Sigmoid colon (tissue), 7 donors: ENCODE measurements around the gene SYT9. TPM values are rescaled to one million over a fixed set of nuclear protein-coding genes. Genes with fewer than 3 reads are reported as not detected.

Experiments
- DNase-seq: peaks from one replicate; pipeline ENCODE4 v3.0.0-alpha.2; 2019
- H3K27ac ChIP-seq, 4 donors: fragments of 200-600 bp; sonication (generic); one replicate each; pipeline ENCODE4 v1.5.1; 2016 to 2019; ENCODE audit warnings: mild to moderate bottlenecking in 1 of 4
- H3K27me3 ChIP-seq, 3 donors: fragments of 200-600 bp; sonication (generic); one replicate each; pipeline ENCODE4 v1.5.1; 2019; ENCODE audit warnings: mild to moderate bottlenecking in 1 of 3
- H3K36me3 ChIP-seq, 4 donors: fragments of 200-600 bp; sonication (generic); one replicate each; pipeline ENCODE4 v1.5.1; 2016 to 2019
- H3K4me1 ChIP-seq, 4 donors: fragments of 200-600 bp; sonication (generic); one replicate each; pipeline ENCODE4 v1.5.1; 2017 to 2019
- H3K4me3 ChIP-seq, 4 donors: fragments of 200-600 bp; sonication (generic); one replicate each; pipeline ENCODE4 v1.5.1; 2017 to 2019; ENCODE audit warnings: mild to moderate bottlenecking in 2 of 4, moderate library complexity in 1 of 4
- H3K9me3 ChIP-seq, 4 donors: fragments of 200-600 bp in 3 of 4; sonication (generic) in 3 of 4; one replicate each; pipeline versions ENCODE4 v1.5.1 to v1.6.1; 2013 to 2019
- CTCF ChIP-seq, 4 experiments: fragments of 450-650 bp in 3 of 4; fragments of 200-600 bp in 1 of 4; IDR thresholded peaks; one replicate each; pipeline ENCODE4 v1.5.1; 2016 to 2019; ENCODE audit warnings: antibody characterized with exemption in 4 of 4, mild to moderate bottlenecking in 3 of 4, moderate library complexity in 2 of 4
- EP300 ChIP-seq, 4 donors: sonication (generic); formaldehyde crosslinking; IDR thresholded peaks; one replicate each; pipeline ENCODE4 v1.6.1; 2017; ENCODE audit warnings: antibody characterized with exemption in 4 of 4
- POLR2A ChIP-seq, 2 donors: fragments of 450-650 bp; IDR thresholded peaks; one replicate each; pipeline ENCODE4 v1.6.1; 2016; ENCODE audit warnings: antibody characterized with exemption in 2 of 2, mild to moderate bottlenecking in 2 of 2, moderate library complexity in 2 of 2
- POLR2AphosphoS5 ChIP-seq, 4 donors: sonication (generic); formaldehyde crosslinking; IDR thresholded peaks; one replicate each; pipeline ENCODE4 v1.6.1; 2017; ENCODE audit warnings: antibody characterized with exemption in 4 of 4
- WGBS, 2 donors: extraction: QIAGEN DNeasy Blood & Tissue Kit; methylation state at CpG; one replicate each; pipeline ENCODE4 v1.1.7; 2013; 5-methylcytosine and 5-hydroxymethylcytosine counted together
- intact Hi-C: fragments of 100-400 bp; cut with DNase I; formaldehyde crosslinking; loops from one replicate; pipeline ENCODE4 v1.15.1; 2023
- polyA plus RNA-seq, 3 donors: library from polyadenylated mRNA; stranded (reverse); fragments of 200-250 nt; gene quantifications; one replicate each; pipeline ENCODE4 v1.2.3, GENCODE V29; 2013
- total RNA-seq, 4 donors: library from RNA; depleted of rRNA; stranded (reverse); fragments of >200 nt; gene quantifications; one replicate each; pipeline ENCODE4 v1.1.0, GENCODE V29; 2016
- donor health status: healthy with polysubstance abuse.
- donor health status: Bipolar disorder and iron deficiency.
- donor health status: healthy.

The SYT9 gene
- total and polyA plus RNA-seq, 7 donors, result 0.16 to 1.1 (median 0.28) TPM; not detected in 2

- Histone ChIP-seq H3K4me3 (no peak overlapping the region), H3K27ac (no peak overlapping the region), H3K9me3 (no peaks in the 10 kb centered on the region), H3K4me1 (no peaks in the 10 kb centered on the region), H3K27me3 (no peaks in the 10 kb centered on the region), H3K36me3 (no peaks in the 10 kb centered on the region)
- TF ChIP-seq EP300 (IDR thresholded peaks at IDR 0.05) (no peak), CTCF (IDR thresholded peaks at IDR 0.05) (no peak)
- 86 to 89% methylated on average over 4 of the region's 4 CpGs for WGBS, 2 donors
- no peak for DNase-seq
- intact Hi-C loops, result no loop called here
Measured at GRCh38 chr11:7501894-7502293, 250.2 kb downstream of the SYT9 start.

GRCh38 chr11:7506243-7506642 is 254.5 kb downstream of the SYT9 start:
- no peak for DNase-seq
- intact Hi-C loops, result no loop called here
- H3K36me3 ChIP-seq, result no peaks in the 10 kb centered on the region
- H3K4me3 ChIP-seq, result no peak overlapping the region
- no peaks in the 10 kb centered on the region for H3K9me3 ChIP-seq
- peaks cover 0 to 3% (median 0%) of the 10 kb centered on the region in 4 donors for H3K4me1 ChIP-seq
- H3K27ac ChIP-seq, result no peak overlapping the region
- WGBS, 2 donors, result 88 to 94% methylated on average over 3 of the region's 3 CpGs
- no peaks in the 10 kb centered on the region for H3K27me3 ChIP-seq
- TF ChIP-seq POLR2A (IDR thresholded peaks at IDR 0.05) (no peak), CTCF (IDR thresholded peaks at IDR 0.05) (no peak), EP300 (IDR thresholded peaks at IDR 0.05) (no peak), POLR2AphosphoS5 (IDR thresholded peaks at IDR 0.05) (no peak)

GRCh38 chr11:7508087-7508486 is 256.4 kb downstream of the SYT9 start:
- WGBS, 2 donors, result 33 to 76% methylated on average over 3 of the region's 3 CpGs
- Histone ChIP-seq H3K4me3 (no peak overlapping the region), H3K4me1 (peaks cover 0 to 19% (median 13%) of the 10 kb centered on the region in 4 donors), H3K27me3 (no peaks in the 10 kb centered on the region), H3K27ac (no peak overlapping the region), H3K36me3 (no peaks in the 10 kb centered on the region), H3K9me3 (no peaks in the 10 kb centered on the region)
- intact Hi-C loops, result no loop called here
- TF ChIP-seq POLR2A (IDR thresholded peaks at IDR 0.05), result no peak
- TF ChIP-seq POLR2AphosphoS5 (IDR thresholded peaks at IDR 0.05), result no peak
- TF ChIP-seq EP300 (IDR thresholded peaks at IDR 0.05), result no peak
- TF ChIP-seq CTCF (IDR thresholded peaks at IDR 0.05), result no peak
- no peak for DNase-seq

- intact Hi-C loops, result loop anchor here (5.0 kb wide), 2 partner anchors 157 to 477 kb away; partner anchors contain the start of gene EIF3F
- H3K4me1 ChIP-seq, result peaks cover 0 to 29% (median 21%) of the 10 kb centered on the region in 4 donors
- H3K9me3 ChIP-seq, result no peaks in the 10 kb centered on the region
- 94 to 98% methylated on average over 2 of the region's 2 CpGs for WGBS, 2 donors
- H3K36me3 ChIP-seq, result no peaks in the 10 kb centered on the region
- H3K27me3 ChIP-seq, result no peaks in the 10 kb centered on the region
- H3K27ac ChIP-seq, result no peak overlapping the region
- DNase-seq, result no peak
- H3K4me3 ChIP-seq, result no peak overlapping the region
- TF ChIP-seq EP300 (IDR thresholded peaks at IDR 0.05), result no peak
- TF ChIP-seq POLR2A (IDR thresholded peaks at IDR 0.05), result no peak
- no peak for TF ChIP-seq POLR2AphosphoS5 (IDR thresholded peaks at IDR 0.05)
- TF ChIP-seq CTCF (IDR thresholded peaks at IDR 0.05), result no peak
Measured at GRCh38 chr11:7509966-7510365, 258.3 kb downstream of the SYT9 start.

- 9 to 18% methylated on average over 5 of the region's 5 CpGs for WGBS, 2 donors
- Histone ChIP-seq H3K4me3 (no peak overlapping the region), H3K4me1 (peaks cover 0 to 29% (median 21%) of the 10 kb centered on the region in 4 donors), H3K27ac (peak overlapping the region; percentile 79 to 89 (median 84)), H3K27me3 (no peaks in the 10 kb centered on the region), H3K9me3 (no peaks in the 10 kb centered on the region), H3K36me3 (no peaks in the 10 kb centered on the region)
- DNase-seq, result peak; percentile 82
- no peak for TF ChIP-seq CTCF (IDR thresholded peaks at IDR 0.05)
- no peak for TF ChIP-seq POLR2A (IDR thresholded peaks at IDR 0.05)
- peak in 2 of 4 donors; percentile 7 to 48 for TF ChIP-seq POLR2AphosphoS5 (IDR thresholded peaks at IDR 0.05)
- TF ChIP-seq EP300 (IDR thresholded peaks at IDR 0.05), result peak in 1 of 4 donors; percentile 49
- intact Hi-C loops, result loop anchor here (5.0 kb wide), 2 partner anchors 156 to 476 kb away; partner anchors contain the start of gene EIF3F
Measured at GRCh38 chr11:7511401-7511800, 259.7 kb downstream of the SYT9 start.
